ENCODE measurements around the gene PRXL2A. TPM values are rescaled to one million over a fixed set of nuclear protein-coding genes. Genes with fewer than 3 reads are reported as not detected.

PRXL2A gene
- total and polyA plus RNA-seq, 10 of the 15 experiments (the other 5 are each of a cell fraction or from before 2014, with no cell fraction given): 2.8 to 15.6 (median 11.1) TPM

DNA sequence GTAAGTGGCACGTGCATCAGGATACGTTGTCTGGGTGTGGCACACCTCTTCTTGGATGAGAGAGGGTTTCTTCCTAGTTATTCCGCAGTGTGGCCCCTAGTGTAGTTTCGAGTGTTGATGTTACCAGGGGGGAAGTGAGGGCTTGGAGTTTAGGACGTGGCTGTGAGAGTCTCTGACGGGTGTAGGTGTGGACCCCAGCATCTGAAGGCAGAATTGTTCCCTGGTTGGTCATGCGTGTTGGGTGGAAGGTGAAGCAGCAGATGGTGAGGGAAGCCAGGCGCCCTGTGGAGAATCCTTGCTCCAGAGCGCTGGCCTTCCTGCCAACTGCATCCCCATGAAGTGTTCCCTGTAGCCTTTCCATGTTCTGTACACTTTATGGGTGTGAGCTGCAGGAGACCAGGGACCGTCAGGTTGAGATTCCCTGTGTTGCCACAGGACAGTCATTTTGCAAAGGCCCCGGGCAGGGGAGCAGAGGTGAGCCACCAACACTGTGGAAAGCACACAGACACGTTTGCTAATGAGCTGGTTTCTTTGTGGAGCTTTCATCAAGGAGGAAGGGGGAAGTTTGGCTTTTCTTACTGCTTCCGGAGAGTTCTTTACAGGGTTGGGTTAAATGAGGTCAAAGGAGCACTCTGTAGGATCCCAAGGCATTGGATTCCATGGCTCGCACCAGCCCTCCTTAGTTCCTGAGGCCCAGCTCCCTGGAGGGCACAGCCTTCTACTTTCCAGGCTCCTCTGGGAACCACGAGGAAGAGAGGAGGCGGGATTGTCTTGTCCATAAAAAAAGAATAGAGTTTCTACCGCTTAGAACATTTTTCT is 77.8 kb downstream of the PRXL2A start:
- intact Hi-C loops (cut with micrococcal nuclease; ENCODE audit: unreplicated experiment): no loop called here
- Histone ChIP-seq H4K20me1 (ENCODE audit: control insufficient read depth, insufficient read depth) (no peaks in the 10 kb centered on the region), H3K27ac (ENCODE audit: control insufficient read depth, insufficient read depth) (no peak overlapping the region), H3K9me3 (replicated peaks; ENCODE audit: control insufficient read depth, insufficient read depth, low read length) (no peaks in the 10 kb centered on the region), H3K4me3 (no peak overlapping the region), H2AFZ (ENCODE audit: control insufficient read depth, low read depth, low read length) (no peak overlapping the region), H3K4me1 (ENCODE audit: control insufficient read depth, insufficient read depth, low read length) (peaks cover 6% of the 10 kb centered on the region), H3K4me2 (ENCODE audit: control insufficient read depth, insufficient read depth) (no peak overlapping the region), H3K36me3 (ENCODE audit: control insufficient read depth in 2 of 2, insufficient read depth in 2 of 2, low read length in 1 of 2) (peaks cover 5 to 16% of the 10 kb centered on the region in 2 experiments; a peak in 2 of 4 replicates), H3K27me3 (replicated peaks in 1 of 2; ENCODE audit: control insufficient read depth in 2 of 2, insufficient read depth in 2 of 2, low read length in 1 of 2) (no peaks in the 10 kb centered on the region), H3K9ac (ENCODE audit: control insufficient read depth, insufficient read depth, low read length) (no peak overlapping the region), H3K79me2 (ENCODE audit: control insufficient read depth, insufficient read depth, low read length) (peaks cover 25% of the 10 kb centered on the region)
- in situ Hi-C loops (cut with MboI): no loop called here
- FAIRE-seq: no peak
- ChIA-PET CTCF (interaction anchor here (1.0 to 1.1 kb wide), 2 partner anchors 13 to 19 kb away, joined by 3 read pairs; no protein-coding TSS in a partner anchor), POLR2A (interaction anchor here (0.5 to 1.8 kb wide), 2 partner anchors 11 to 33 kb away, joined by 3 to 4 read pairs; no protein-coding TSS in a partner anchor), RAD21 (ENCODE audit: unreplicated experiment) (interaction anchor here (1.5 kb wide), 1 partner anchor 41 kb away, joined by 3 read pairs; no protein-coding TSS in a partner anchor), SMC1A (ENCODE audit: uncharacterized antibody, unreplicated experiment) (interaction anchor here (1.1 to 1.2 kb wide), 2 partner anchors 11 to 20 kb away, joined by 3 read pairs; no protein-coding TSS in a partner anchor)
- TF ChIP-seq GATAD2B (conservative IDR thresholded peaks at IDR 0.05; ENCODE audit: low read depth): no peak
- ATAC-seq: no peak
- no peak for DNase-seq (ENCODE audit: low read depth, low spot score)
- no TSS peak for BruUV-seq (replicated peaks)
- 85% methylated on average over 17 of the region's 17 CpGs for WGBS (ENCODE audit: insufficient coverage, insufficient replicate concordance, low lambda C conversion rate, missing lambda C conversion rate)

Other genes starting within 250 kb of the PRXL2A start
- gene ANXA11, start 203.0 kb upstream of the PRXL2A start, total RNA-seq (2014; rRNA removed): 53.1 and 64.8 TPM in 2 replicates
- gene ANXA11, start 203.0 kb upstream of the PRXL2A start, total RNA-seq (2014; rRNA removed; fragmentation: Illumina TruSeq; extraction: Trizol): 66.4 and 70.7 TPM in 2 replicates
- gene ANXA11, start 203.0 kb upstream of the PRXL2A start, total RNA-seq (2021): 100 and 104 TPM in 2 replicates
- 126 and 129 TPM in 2 replicates for gene ANXA11, start 203.0 kb upstream of the PRXL2A start, polyA plus RNA-seq (2011; rRNA removed)
- 94.2 and 117 TPM in 2 replicates for gene ANXA11, start 203.0 kb upstream of the PRXL2A start, polyA plus RNA-seq (2014; fragmentation: Illumina TruSeq; extraction: Trizol)
- gene ANXA11, start 203.0 kb upstream of the PRXL2A start, polyA plus RNA-seq (2014; fragmentation: Nextera tagmentation; extraction: Ambion mirVana): 10 to 100 TPM; 25.0 to 67.7 TPM
- gene ANXA11, start 203.0 kb upstream of the PRXL2A start, polyA plus RNA-seq (2014; rRNA removed): 57.0 and 61.4 TPM in 2 replicates
- 10 to 100 TPM; 73.7 to 80.5 TPM for gene ANXA11, start 203.0 kb upstream of the PRXL2A start, polyA plus RNA-seq (2016; fragmentation: Nextera tagmentation; extraction: Ambion mirVana)
- gene MAT1A, start 118.9 kb upstream of the PRXL2A start, total RNA-seq (2014; rRNA removed): not detected in 2 replicates
- not detected in 2 replicates for gene MAT1A, start 118.9 kb upstream of the PRXL2A start, total RNA-seq (2014; rRNA removed; fragmentation: Illumina TruSeq; extraction: Trizol)
- 0.23 and 0.29 TPM in 2 replicates for gene MAT1A, start 118.9 kb upstream of the PRXL2A start, total RNA-seq (2021)
- gene MAT1A, start 118.9 kb upstream of the PRXL2A start, polyA plus RNA-seq (2011; rRNA removed): not detected in 2 replicates
- gene MAT1A, start 118.9 kb upstream of the PRXL2A start, polyA plus RNA-seq (2014; fragmentation: Illumina TruSeq; extraction: Trizol): not detected in 2 replicates
- gene MAT1A, start 118.9 kb upstream of the PRXL2A start, polyA plus RNA-seq (2014; fragmentation: Nextera tagmentation; extraction: Ambion mirVana): not detected
- not detected in 2 replicates for gene MAT1A, start 118.9 kb upstream of the PRXL2A start, polyA plus RNA-seq (2014; rRNA removed)
- gene MAT1A, start 118.9 kb upstream of the PRXL2A start, polyA plus RNA-seq (2016; fragmentation: Nextera tagmentation; extraction: Ambion mirVana): not detected
- gene DYDC1, start 51.8 kb upstream of the PRXL2A start, total RNA-seq (2014; rRNA removed): not detected in 2 replicates
- not detected in 2 replicates for gene DYDC1, start 51.8 kb upstream of the PRXL2A start, total RNA-seq (2014; rRNA removed; fragmentation: Illumina TruSeq; extraction: Trizol)
- not detected in 2 replicates for gene DYDC1, start 51.8 kb upstream of the PRXL2A start, total RNA-seq (2021)
- not detected in 2 replicates for gene DYDC1, start 51.8 kb upstream of the PRXL2A start, polyA plus RNA-seq (2011; rRNA removed)
- gene DYDC1, start 51.8 kb upstream of the PRXL2A start, polyA plus RNA-seq (2014; fragmentation: Illumina TruSeq; extraction: Trizol): not detected in 2 replicates
- not detected for gene DYDC1, start 51.8 kb upstream of the PRXL2A start, polyA plus RNA-seq (2014; fragmentation: Nextera tagmentation; extraction: Ambion mirVana)
- gene DYDC1, start 51.8 kb upstream of the PRXL2A start, polyA plus RNA-seq (2014; rRNA removed): not detected in 2 replicates
- gene DYDC1, start 51.8 kb upstream of the PRXL2A start, polyA plus RNA-seq (2016; fragmentation: Nextera tagmentation; extraction: Ambion mirVana): not detected
- gene DYDC2, start 51.8 kb upstream of the PRXL2A start, total RNA-seq (2014; rRNA removed): not detected in 2 replicates
- not detected in 2 replicates for gene DYDC2, start 51.8 kb upstream of the PRXL2A start, total RNA-seq (2014; rRNA removed; fragmentation: Illumina TruSeq; extraction: Trizol)
- gene DYDC2, start 51.8 kb upstream of the PRXL2A start, total RNA-seq (2021): not detected in 2 replicates
- not detected in 2 replicates for gene DYDC2, start 51.8 kb upstream of the PRXL2A start, polyA plus RNA-seq (2011; rRNA removed)
- gene DYDC2, start 51.8 kb upstream of the PRXL2A start, polyA plus RNA-seq (2014; fragmentation: Illumina TruSeq; extraction: Trizol): not detected in 2 replicates
- not detected for gene DYDC2, start 51.8 kb upstream of the PRXL2A start, polyA plus RNA-seq (2014; fragmentation: Nextera tagmentation; extraction: Ambion mirVana)
- gene DYDC2, start 51.8 kb upstream of the PRXL2A start, polyA plus RNA-seq (2014; rRNA removed): 0.18 TPM in 1 of 2 replicates, not detected in the other
- gene DYDC2, start 51.8 kb upstream of the PRXL2A start, polyA plus RNA-seq (2016; fragmentation: Nextera tagmentation; extraction: Ambion mirVana): not detected
- gene TSPAN14, start 45.8 kb downstream of the PRXL2A start, total RNA-seq (2014; rRNA removed): 12.5 and 13.3 TPM in 2 replicates
- gene TSPAN14, start 45.8 kb downstream of the PRXL2A start, total RNA-seq (2014; rRNA removed; fragmentation: Illumina TruSeq; extraction: Trizol): 8.0 and 8.1 TPM in 2 replicates
- 30.0 and 31.7 TPM in 2 replicates for gene TSPAN14, start 45.8 kb downstream of the PRXL2A start, total RNA-seq (2021)
- 18.8 and 27.8 TPM in 2 replicates for gene TSPAN14, start 45.8 kb downstream of the PRXL2A start, polyA plus RNA-seq (2011; rRNA removed)
- 8.6 and 16.9 TPM in 2 replicates for gene TSPAN14, start 45.8 kb downstream of the PRXL2A start, polyA plus RNA-seq (2014; fragmentation: Illumina TruSeq; extraction: Trizol)
- gene TSPAN14, start 45.8 kb downstream of the PRXL2A start, polyA plus RNA-seq (2014; fragmentation: Nextera tagmentation; extraction: Ambion mirVana): 1 to 10 TPM; 2.5 to 2.6 TPM
- gene TSPAN14, start 45.8 kb downstream of the PRXL2A start, polyA plus RNA-seq (2014; rRNA removed): 21.1 and 23.3 TPM in 2 replicates
- 10 to 100 TPM; 19.0 to 22.0 TPM for gene TSPAN14, start 45.8 kb downstream of the PRXL2A start, polyA plus RNA-seq (2016; fragmentation: Nextera tagmentation; extraction: Ambion mirVana)
- gene SH2D4B, start 129.4 kb downstream of the PRXL2A start, total RNA-seq (2014; rRNA removed): 0.05 and 0.06 TPM in 2 replicates
- gene SH2D4B, start 129.4 kb downstream of the PRXL2A start, total RNA-seq (2014; rRNA removed; fragmentation: Illumina TruSeq; extraction: Trizol): not detected in 2 replicates
- gene SH2D4B, start 129.4 kb downstream of the PRXL2A start, total RNA-seq (2021): 0.13 and 0.19 TPM in 2 replicates
- gene SH2D4B, start 129.4 kb downstream of the PRXL2A start, polyA plus RNA-seq (2011; rRNA removed): 0.14 TPM in 2 replicates
- gene SH2D4B, start 129.4 kb downstream of the PRXL2A start, polyA plus RNA-seq (2014; fragmentation: Illumina TruSeq; extraction: Trizol): not detected in 2 replicates
- not detected for gene SH2D4B, start 129.4 kb downstream of the PRXL2A start, polyA plus RNA-seq (2014; fragmentation: Nextera tagmentation; extraction: Ambion mirVana)
- gene SH2D4B, start 129.4 kb downstream of the PRXL2A start, polyA plus RNA-seq (2014; rRNA removed): 0.04 TPM in 1 of 2 replicates, not detected in the other
- gene SH2D4B, start 129.4 kb downstream of the PRXL2A start, polyA plus RNA-seq (2016; fragmentation: Nextera tagmentation; extraction: Ambion mirVana): under 1 TPM in 1 of 2 experiments, not detected in 1; 0.21 TPM

All from GM12878 (cell line).